AG04449 (cell line): ENCODE measurements around the gene VWF.

Experiments used
- CTCF ChIA-PET: fragments of 350-600 bp; formaldehyde crosslinking; extraction: SDS; loops from one replicate; lab custom pipeline; 2021; ENCODE audit warnings: antibody characterized with exemption; lab: Yijun Ruan, JAX
- POLR2A ChIA-PET: fragments of 400-600, 350-600 bp; formaldehyde crosslinking; extraction: SDS; loops from one replicate; lab custom pipeline; 2020; ENCODE audit warnings: antibody characterized with exemption, inconsistent platforms; lab: Yijun Ruan, JAX
- DNase-seq: peaks from one replicate; pipeline ENCODE4 v3.0.0-alpha.2; 2010; ENCODE audit warnings: low read depth, low spot score
- H3K4me3 ChIP-seq: 2 replicates; pipeline ENCODE4 v1.5.1; 2011; ENCODE audit warnings: low read depth, mild to moderate bottlenecking, control low read depth, low read length
- CTCF ChIP-seq: IDR thresholded peaks from one replicate; pipeline ENCODE4 v1.5.1; 2011; ENCODE audit warnings: mild to moderate bottlenecking, moderate library complexity, low read length, control low read depth, inconsistent platforms; ENCODE audit not compliant: insufficient read depth; ENCODE audit errors: missing control alignments

VWF gene

GRCh38 chr12:5904441-5904840 lies 220.0 kb downstream of the VWF start:
- H3K4me3 ChIP-seq, result no peak overlapping the region
- CTCF ChIA-PET, result no interaction called here
- POLR2A ChIA-PET, result no interaction called here
- DNase-seq, result no peak
- TF ChIP-seq CTCF, result no peak

GRCh38 chr12:5902736-5903135 lies 221.7 kb downstream of the VWF start:
- no peak overlapping the region for H3K4me3 ChIP-seq
- TF ChIP-seq CTCF, result no peak
- CTCF ChIA-PET, result no interaction called here
- no peak for DNase-seq
- POLR2A ChIA-PET, result no interaction called here

- CTCF ChIA-PET, result no interaction called here
- no peak for DNase-seq
- TF ChIP-seq CTCF, result no peak
- no peak overlapping the region for H3K4me3 ChIP-seq
- POLR2A ChIA-PET, result no interaction called here
Observed at GRCh38 chr12:5901416-5901815, 223.1 kb downstream of the VWF start.

GRCh38 chr12:5900533-5901205 lies 223.8 kb downstream of the VWF start:
- DNase-seq, result no peak
- no peak overlapping the region for H3K4me3 ChIP-seq
- POLR2A ChIA-PET, result no interaction called here
- TF ChIP-seq CTCF, result no peak
- CTCF ChIA-PET, result no interaction called here

GRCh38 chr12:5900076-5900475 lies 224.4 kb downstream of the VWF start:
- DNase-seq, result no peak
- no peak for TF ChIP-seq CTCF
- ChIA-PET CTCF (no interaction called here), POLR2A (no interaction called here)
- H3K4me3 ChIP-seq, result no peak overlapping the region

GRCh38 chr12:5899675-5900074 lies 224.8 kb downstream of the VWF start:
- POLR2A ChIA-PET, result no interaction called here
- H3K4me3 ChIP-seq, result no peak overlapping the region
- CTCF ChIA-PET, result interaction anchor here (1.3 to 1.5 kb wide), 3 partner anchors 153 to 472 kb away, joined by 3 to 5 read pairs (median 4); no protein-coding TSS in a partner anchor
- no peak for TF ChIP-seq CTCF
- DNase-seq, result no peak
